CD4-positive, alpha-beta T cell treated with Interleukin-21 for 1 hour (primary cell): ENCODE results near the gene AZI2.

Source experiments
- DNase-seq: peaks from one replicate; pipeline ENCODE4 v3.0.0-alpha.2; 2020

AZI2 gene

DNA sequence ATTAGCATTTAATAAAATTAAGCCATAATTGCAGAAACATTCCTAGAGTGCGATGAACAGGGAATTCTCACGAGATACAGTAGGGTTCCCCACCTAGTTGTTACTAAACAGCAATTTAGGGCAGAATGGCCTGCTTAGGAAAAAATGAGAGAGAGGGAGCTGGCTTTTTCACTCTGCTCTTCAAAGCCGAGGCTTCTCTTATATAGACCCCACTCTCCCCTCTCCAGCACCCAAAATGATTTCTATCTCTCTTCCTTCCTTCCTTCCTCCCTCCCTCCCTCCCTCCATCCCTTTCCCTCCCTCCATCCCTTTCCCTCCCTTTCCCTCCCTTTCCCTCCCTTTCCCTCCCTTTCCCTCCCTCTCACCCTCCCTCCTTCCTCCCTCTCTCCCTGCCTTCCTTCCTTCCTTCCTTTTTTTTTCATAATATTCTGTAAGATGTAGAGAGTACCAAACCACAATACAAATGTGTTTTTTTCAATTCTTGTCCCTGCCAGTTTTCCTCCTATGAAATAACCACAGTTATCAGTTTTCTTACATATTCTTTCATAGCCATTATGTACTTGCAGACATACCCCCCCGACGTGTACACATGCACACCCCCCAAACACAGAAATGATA, 48.2 kb downstream of the AZI2 start:
- no peak for DNase-seq

DNA sequence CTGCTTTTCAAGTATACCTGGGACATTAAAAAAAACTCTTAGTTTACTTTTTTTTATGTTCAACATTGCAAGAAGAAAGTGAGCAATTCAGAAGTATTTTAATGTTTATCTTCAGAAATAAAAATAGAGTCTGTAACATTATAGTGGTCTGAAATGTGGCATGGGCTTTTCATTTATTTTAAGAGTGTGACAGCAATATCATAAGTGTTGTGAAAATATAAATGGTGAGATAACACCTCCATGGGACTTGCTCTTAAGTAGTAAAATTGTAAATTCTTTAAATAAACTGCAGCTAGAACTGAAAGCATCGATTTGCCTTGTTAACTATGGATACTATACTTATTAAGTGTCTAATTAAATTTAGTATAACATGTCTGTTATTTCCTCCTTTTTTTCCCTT, 48.9 kb downstream of the AZI2 start:
- no peak for DNase-seq

DNA sequence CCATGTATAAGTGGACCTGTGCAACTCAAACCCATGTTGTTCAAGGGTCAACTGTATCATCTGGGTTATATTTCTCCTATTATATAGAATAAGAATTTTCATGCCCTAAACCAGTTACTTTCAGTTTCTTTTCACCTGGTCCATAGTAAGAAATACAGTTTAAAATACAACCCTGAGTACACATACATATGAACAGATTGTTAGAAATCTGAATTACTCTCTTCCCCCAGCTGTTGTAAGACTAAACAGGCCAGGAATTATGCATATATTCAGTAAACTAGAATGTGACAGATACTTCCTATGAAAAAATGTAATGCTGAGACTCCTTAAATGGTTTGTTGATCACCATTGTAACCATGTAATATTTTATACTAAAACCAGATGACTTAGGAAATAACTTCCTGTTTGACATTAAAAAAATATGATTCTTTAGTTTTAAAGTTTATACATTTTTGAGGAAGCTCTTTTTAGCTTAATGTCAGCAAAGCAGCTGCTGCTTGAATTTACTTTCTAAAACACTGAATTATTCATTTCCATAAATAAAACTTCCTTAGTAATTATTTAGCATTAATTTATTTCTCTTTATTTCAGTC, 52.6 kb downstream of the AZI2 start:
- DNase-seq, result peak; percentile 8

DNA sequence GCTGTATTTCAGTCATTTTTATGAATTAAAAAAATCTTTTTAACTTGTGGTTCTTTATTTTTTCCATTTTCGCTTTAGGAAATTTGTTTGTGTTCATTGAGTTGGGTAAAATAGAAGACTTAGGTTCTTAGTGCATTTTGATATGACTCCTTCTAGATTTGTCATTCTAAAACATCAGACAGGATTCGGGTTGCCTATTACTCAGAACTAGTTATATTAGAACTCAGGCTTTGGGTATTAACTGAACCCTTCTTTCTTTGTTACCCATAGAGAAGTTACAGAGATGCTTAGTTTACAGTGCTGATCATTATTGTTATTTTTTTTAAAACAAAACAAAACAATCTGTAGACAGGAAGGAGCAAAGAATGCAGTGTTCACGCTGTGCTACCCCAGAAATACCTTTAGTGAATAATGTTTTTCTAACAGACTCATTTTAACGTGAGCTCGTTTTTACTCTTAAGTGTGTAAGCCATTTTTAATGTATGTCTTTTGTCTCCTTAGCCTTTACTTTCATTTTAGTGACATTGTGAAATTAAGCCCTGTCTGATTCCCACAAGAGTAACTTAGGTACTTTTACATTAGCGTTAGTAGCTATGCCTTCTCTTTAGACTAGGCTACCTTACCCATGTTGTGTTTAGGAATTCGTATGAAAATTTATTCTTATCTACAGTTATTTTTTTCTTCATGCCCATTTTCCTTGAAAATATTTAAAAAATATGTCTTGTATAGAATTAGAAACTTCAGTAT, 53.8 kb downstream of the AZI2 start:
- peak; percentile 5 for DNase-seq

DNA sequence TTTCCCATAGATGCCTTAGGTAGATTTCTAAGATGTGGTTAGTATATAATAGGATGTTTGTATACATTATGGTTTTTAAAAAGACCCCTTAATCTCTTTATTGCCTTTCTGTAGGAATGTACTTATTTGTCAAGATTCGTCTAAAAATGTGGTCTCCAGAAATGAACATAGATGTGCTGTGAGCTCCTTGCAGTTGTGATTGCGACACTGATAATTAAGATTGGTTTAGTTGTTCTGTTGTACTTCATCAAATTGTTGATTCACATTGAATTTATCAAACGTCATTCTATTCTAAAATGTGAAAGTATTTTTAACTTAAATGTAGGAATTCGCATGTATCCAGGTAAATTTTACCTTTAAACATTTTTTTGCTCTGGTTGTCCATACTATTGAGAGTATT, 56.0 kb downstream of the AZI2 start:
- DNase-seq, result no peak

DNA sequence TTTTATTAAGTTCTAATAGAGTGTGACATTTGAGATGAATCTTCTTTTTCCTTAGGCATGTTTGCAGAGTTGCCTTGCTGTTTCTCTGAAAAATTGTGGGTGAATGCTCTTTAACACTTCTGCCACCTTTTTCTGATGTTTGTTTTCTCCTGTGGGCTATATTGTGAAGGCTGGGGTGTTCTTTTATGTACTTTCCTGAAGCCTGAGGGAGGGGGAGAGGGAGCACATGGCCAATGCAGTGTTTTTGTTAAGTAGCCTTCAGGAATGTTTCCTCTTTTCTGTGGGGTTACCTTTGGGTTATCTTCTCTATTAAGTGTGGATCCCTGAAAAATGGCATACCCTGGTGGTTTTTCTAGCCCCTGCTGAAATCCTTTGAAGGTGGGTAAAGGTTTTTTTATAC, 57.0 kb downstream of the AZI2 start:
- no peak for DNase-seq

DNA sequence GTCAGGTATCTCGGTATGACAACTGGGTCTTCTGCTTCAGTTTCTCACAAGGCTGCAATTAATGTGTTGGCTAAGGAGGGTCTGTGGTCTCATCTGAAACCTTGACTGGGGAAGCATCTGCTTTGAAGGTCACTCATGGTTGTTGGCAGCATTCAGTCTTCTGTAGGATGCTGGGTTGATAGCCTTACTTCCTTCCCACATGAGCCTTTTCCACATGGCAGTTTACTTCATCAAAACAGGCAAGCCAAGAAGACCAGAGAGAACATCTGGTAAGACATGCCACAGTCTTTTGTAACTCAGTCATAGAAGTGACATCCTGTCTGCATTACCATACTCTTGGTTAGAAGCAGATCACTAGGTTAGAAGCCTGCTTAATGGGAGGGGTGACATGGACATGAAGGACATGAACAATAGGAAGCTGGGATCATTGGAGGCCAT, 57.7 kb downstream of the AZI2 start:
- DNase-seq, result peak; percentile 4

DNA sequence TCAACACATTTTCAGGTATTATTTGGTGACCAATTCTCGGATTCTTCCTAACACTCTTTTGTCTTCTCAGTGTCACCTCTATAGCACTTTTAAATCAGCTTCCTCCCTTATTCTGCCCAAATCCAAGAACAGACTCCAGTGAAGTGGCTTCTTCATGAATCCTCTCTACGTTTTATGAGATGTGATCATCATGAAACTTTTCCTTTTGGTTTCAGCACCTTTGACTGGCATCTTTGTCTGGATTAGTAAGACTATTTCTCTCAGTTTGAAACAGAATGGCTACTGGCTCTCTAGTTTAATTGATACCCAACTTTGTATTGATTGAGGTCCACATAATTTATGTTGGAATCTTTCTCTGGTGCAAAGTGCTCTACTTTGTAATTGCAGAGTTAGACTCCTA, 61.6 kb downstream of the AZI2 start:
- peak; percentile 10 for DNase-seq

DNA sequence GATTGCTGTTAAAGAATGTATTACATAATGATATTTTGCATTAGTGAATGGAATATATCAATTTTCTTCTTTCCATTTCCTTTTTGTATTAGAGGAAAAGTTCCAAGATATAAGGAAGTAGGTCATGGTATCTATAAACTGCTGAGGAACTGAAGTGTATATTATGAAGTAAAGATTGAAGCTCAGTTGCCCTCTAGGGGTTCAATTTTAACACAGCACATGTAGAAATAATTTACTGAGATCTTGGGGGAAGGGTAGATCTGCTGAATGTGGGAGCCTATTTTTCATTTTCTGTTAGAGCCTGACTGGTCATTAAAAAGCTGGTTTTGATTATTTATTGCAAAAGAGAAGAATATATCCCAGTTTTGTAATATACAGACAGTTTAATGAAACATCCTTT, 62.0 kb downstream of the AZI2 start:
- peak; percentile 49 for DNase-seq

DNA sequence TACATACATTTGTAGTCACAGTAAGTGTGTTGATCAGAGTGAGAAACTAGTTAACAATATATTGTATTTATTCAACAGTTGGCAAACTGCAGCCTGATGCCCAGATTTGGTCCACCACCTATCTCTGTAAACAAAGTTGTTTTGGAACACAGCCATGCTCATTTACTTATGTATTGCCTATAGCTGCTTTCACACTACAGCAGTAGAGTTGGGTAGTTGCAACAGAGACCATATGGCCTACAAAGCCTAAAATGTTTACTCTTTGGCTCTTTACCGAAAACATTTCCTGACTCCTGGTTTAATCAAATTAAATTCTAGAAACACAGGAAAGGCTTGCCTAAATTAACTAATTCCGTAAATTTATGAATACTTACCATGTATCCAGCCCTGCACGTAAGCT, 67.8 kb downstream of the AZI2 start:
- no peak for DNase-seq

DNA sequence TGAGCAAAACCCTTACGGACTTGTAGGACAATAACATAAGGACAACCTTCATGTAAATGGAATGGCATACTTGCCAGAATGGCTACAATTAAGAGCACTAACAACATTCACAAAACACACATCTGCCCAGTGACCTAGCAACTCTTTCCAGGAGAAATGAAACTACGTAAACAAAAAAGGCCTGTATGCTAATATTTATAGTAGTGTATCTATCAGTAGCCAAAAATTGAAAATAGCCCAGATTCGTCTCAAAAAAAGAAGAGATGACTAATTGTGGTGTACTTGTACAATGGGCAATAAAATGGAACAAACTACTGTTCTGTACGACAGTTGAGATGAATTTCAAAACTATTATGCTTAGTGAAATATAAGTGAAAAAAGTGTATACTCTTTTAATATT, 68.9 kb downstream of the AZI2 start:
- no peak for DNase-seq

DNA sequence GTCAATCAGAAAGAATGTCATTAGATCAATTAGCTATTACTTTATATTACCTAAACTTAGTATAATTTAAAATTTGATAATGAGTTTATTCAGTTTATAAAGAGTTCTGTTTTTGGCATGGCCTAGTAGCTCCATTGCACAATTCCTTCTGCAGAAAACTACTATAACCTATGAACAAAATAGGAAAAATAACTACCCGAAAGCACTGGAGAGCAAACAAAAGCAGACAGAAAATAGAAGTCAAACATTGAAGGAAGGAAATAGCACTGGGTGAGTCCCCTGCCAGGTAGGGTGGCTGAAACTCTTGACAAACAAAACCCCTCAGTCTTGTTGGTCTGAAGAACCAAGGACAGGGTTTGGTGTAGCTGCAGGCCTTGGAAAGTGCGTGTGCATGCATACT, 69.7 kb downstream of the AZI2 start:
- DNase-seq, result no peak

DNA sequence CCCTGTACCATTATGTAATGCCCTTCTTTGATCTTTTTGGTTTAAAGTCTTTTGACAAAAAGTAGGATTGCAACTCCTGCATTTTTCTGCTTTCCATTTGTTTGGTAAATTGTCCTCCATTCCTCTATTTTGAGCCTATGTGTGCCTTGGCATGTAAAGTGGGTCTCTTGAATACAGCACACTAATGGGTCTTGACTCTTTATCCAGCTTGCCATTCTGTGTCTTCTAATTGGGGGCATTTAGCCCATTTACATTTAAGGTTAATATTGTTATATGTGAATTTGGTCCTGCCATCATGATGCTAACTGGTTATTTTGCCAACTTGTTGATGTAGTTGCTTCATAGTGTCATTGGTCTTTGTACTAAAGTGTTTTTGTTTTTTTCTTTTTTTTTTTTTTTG, 74.8 kb downstream of the AZI2 start:
- DNase-seq, result no peak
